Mammary epithelial cell (primary cell): Measurements from ENCODE around the gene DACH1.

Experiments
- CTCF ChIP-seq, 2 donors: IDR thresholded peaks in 1 of 2; conservative IDR thresholded peaks in 1 of 2; 2 replicates each; pipeline ENCODE4 v1.5.1; 2011 to 2012; ENCODE audit warnings: inconsistent platforms in 2 of 2, low read length in 2 of 2, mild to moderate bottlenecking in 2 of 2, control low read depth in 1 of 2, low read depth in 1 of 2; ENCODE audit not compliant: insufficient read depth in 1 of 2; ENCODE audit errors: extremely low read depth in 1 of 2
- EZH2 ChIP-seq: IDR thresholded peaks from 2 replicates; pipeline ENCODE4 v1.6.1; 2012; ENCODE audit warnings: low read length, inconsistent platforms, borderline replicate concordance

GRCh38 chr13:71721104-71721503 lies 145.9 kb downstream of the DACH1 start:
- TF ChIP-seq CTCF (conservative IDR thresholded peaks at IDR 0.05 in 1 of 2, IDR thresholded peaks at IDR 0.05 in 1 of 2; ENCODE audit: extremely low read depth in 1 of 2, insufficient read depth in 1 of 2, low read depth in 1 of 2, low read length in 2 of 2) (no peak), EZH2 (no peak)
